Activated B cell treated with CpG ODN at 0.5 μM for 24 hours (primary cell): Measurements from ENCODE around the gene ANKRD11. TPM values are rescaled to one million over a fixed set of nuclear protein-coding genes. Genes with fewer than 3 reads are reported as not detected.

Experiments
- ATAC-seq: fragments of 200-7000 bp; cut with Tn5 transposase; one replicate; pipeline ENCODE4 v1.10.0; 2021; ENCODE audit warnings: low read depth, mild to moderate bottlenecking, moderate library complexity
- CTCF ChIA-PET: fragments of 350-600 bp; sonication (Branson Sonifier 250); formaldehyde crosslinking; loops from one replicate; lab custom pipeline; 2021; ENCODE audit warnings: antibody characterized with exemption; lab: Charles Lee
- POLR2A ChIA-PET: fragments of 350-600 bp; sonication (Branson Sonifier 250); formaldehyde crosslinking; loops from one replicate; lab custom pipeline; 2021; ENCODE audit warnings: antibody characterized with exemption; lab: Charles Lee
- DNase-seq: peaks from one replicate; pipeline ENCODE4 v3.0.0; 2022
- H3K27ac Mint-ChIP-seq: one replicate; pipeline ENCODE4 v1.8.0; 2020; ENCODE audit warnings: mixed read lengths
- H3K27me3 Mint-ChIP-seq: one replicate; pipeline ENCODE4 v1.8.0; 2021; ENCODE audit warnings: mixed read lengths
- H3K36me3 Mint-ChIP-seq: one replicate; pipeline ENCODE4 v1.8.0; 2021; ENCODE audit warnings: low read depth, mixed read lengths
- H3K4me1 Mint-ChIP-seq: one replicate; pipeline ENCODE4 v1.8.0; 2021; ENCODE audit warnings: mixed read lengths
- H3K4me3 Mint-ChIP-seq: one replicate; pipeline ENCODE4 v1.8.0; 2020; ENCODE audit warnings: mild to moderate bottlenecking, mixed read lengths
- H3K9me3 Mint-ChIP-seq: one replicate; pipeline ENCODE4 v1.8.0; 2020; ENCODE audit warnings: mixed read lengths
- intact Hi-C: fragments of 100-400 bp; cut with micrococcal nuclease; formaldehyde crosslinking; loops from one replicate; pipeline ENCODE4 v1.15.1; 2024
- total RNA-seq: library from RNA; stranded (reverse); gene quantifications from 2 replicates; pipeline ENCODE4 v1.2.3, GENCODE V29; 2022
- TF ChIP-seq, protein P1 (sequence below): fragments of 200-600 bp; IDR thresholded peaks from one replicate; pipeline ENCODE4 v1.8.0; 2022; ENCODE audit warnings: antibody characterized with exemption, mild to moderate bottlenecking

ANKRD11 gene
- total RNA-seq, 1 donor from 2014 or later, result 243 TPM

GRCh38 chr16:89355686-89356085 is 134.7 kb downstream of the ANKRD11 start:
- DNase-seq, result no peak
- no peak overlapping the region for H3K4me3 Mint-ChIP-seq

DNA sequence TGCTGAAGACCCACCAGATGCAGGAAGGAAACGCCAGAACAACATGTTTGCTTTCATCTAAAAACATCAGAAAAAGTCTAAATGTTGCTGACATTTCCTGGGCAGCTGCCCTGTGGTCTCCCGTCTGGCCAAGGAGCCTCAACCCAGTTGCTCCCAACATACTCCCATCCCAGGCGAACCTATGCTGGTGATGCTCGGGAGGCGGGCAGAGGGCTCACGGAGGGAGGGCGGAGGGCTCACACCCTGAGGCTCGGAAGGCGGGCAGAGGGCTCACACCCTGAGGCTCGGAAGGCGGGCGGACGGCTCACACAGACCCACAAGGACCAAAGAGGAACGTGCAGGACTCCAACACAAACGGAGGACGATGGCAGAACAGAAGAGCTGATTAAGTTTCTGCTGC is 135.4 kb downstream of the ANKRD11 start:
- H3K4me3 Mint-ChIP-seq, result no peak overlapping the region
- peaks cover 75% of the 10 kb centered on the region for H3K4me1 Mint-ChIP-seq
- DNase-seq, result no peak
- H3K36me3 Mint-ChIP-seq, result peaks cover 49% of the 10 kb centered on the region
- H3K27ac Mint-ChIP-seq, result no peak overlapping the region
- POLR2A ChIA-PET, result no interaction called here
- intact Hi-C loops, result no loop called here
- no peaks in the 10 kb centered on the region for H3K9me3 Mint-ChIP-seq
- ATAC-seq, result no peak
- CTCF ChIA-PET, result no interaction called here
- TF ChIP-seq, protein P1, sequence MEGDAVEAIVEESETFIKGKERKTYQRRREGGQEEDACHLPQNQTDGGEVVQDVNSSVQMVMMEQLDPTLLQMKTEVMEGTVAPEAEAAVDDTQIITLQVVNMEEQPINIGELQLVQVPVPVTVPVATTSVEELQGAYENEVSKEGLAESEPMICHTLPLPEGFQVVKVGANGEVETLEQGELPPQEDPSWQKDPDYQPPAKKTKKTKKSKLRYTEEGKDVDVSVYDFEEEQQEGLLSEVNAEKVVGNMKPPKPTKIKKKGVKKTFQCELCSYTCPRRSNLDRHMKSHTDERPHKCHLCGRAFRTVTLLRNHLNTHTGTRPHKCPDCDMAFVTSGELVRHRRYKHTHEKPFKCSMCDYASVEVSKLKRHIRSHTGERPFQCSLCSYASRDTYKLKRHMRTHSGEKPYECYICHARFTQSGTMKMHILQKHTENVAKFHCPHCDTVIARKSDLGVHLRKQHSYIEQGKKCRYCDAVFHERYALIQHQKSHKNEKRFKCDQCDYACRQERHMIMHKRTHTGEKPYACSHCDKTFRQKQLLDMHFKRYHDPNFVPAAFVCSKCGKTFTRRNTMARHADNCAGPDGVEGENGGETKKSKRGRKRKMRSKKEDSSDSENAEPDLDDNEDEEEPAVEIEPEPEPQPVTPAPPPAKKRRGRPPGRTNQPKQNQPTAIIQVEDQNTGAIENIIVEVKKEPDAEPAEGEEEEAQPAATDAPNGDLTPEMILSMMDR, result no peak
- no peaks in the 10 kb centered on the region for H3K27me3 Mint-ChIP-seq

More at GRCh38 chr16:89355686-89356085, 134.7 kb downstream of the ANKRD11 start:
- CTCF ChIA-PET, result no interaction called here
- Mint-ChIP-seq H3K27me3 (no peaks in the 10 kb centered on the region), H3K4me1 (peaks cover 77% of the 10 kb centered on the region), H3K27ac (no peak overlapping the region), H3K36me3 (peaks cover 47% of the 10 kb centered on the region), H3K9me3 (no peaks in the 10 kb centered on the region)
- TF ChIP-seq, protein P1, result no peak
- intact Hi-C loops, result no loop called here
- POLR2A ChIA-PET, result no interaction called here
- no peak for ATAC-seq

DNA sequence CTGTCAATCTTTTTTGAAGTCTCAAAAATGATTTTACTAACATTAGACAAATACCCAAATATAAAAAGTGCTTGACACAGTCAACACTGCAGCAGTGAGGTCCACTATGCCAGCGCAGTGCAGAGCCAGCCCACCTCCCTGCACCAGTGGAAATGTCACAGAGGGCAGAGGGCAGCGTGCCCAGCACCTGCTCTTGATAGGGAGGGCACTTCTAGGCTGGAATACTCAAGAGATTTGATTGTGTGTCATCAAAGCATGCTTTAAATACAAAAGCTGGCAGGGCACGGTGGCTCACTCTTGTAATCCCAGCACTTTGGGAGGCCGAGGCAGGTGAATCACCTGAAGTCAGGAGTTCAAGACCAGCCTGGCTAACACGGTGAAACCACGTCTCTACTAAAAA is 136.0 kb downstream of the ANKRD11 start:
- no peak overlapping the region for H3K27ac Mint-ChIP-seq
- H3K4me1 Mint-ChIP-seq, result peaks cover 75% of the 10 kb centered on the region
- no peaks in the 10 kb centered on the region for H3K9me3 Mint-ChIP-seq
- no peaks in the 10 kb centered on the region for H3K27me3 Mint-ChIP-seq
- no peak overlapping the region for H3K4me3 Mint-ChIP-seq
- ChIA-PET POLR2A (no interaction called here), CTCF (no interaction called here)
- intact Hi-C loops, result no loop called here
- ATAC-seq (no peak), DNase-seq (no peak)
- H3K36me3 Mint-ChIP-seq, result peaks cover 42% of the 10 kb centered on the region
- TF ChIP-seq, protein P1, result no peak

DNA sequence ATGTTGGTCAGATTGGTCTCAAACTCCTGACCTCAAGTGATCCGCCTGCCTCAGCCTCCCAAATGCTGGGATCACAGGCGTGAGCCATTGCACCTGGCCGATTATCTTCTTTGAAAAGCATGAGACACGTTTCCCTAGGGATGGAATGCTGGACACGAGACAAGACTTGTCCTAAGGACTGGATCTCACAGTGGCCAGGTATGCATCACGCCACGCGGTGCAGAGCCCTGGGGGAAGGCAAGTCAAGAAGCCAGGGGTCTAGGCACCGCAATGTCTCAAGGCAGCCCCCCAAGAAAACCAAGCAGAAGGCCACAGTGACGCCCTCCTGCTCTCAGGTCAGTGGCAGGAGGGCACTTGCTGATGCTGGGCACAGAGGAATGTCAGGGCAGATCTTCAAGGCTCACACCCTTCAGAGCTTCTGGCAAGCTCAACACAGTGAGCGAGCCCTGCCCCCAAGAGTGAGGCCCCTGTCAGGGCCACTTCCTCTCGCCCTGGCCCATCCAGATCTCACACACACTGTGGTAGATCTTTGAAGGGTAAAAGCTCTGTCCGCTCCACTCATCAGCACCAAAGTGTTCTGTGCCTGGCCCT is 138.2 kb downstream of the ANKRD11 start:
- H3K27me3 Mint-ChIP-seq, result no peaks in the 10 kb centered on the region

GRCh38 chr16:89351645-89352044 is 138.7 kb downstream of the ANKRD11 start:
- H3K36me3 Mint-ChIP-seq, result peaks cover 38% of the 10 kb centered on the region
- peaks cover 71% of the 10 kb centered on the region for H3K4me1 Mint-ChIP-seq
- TF ChIP-seq, protein P1, result no peak
- H3K27me3 Mint-ChIP-seq, result no peaks in the 10 kb centered on the region
- ATAC-seq, result no peak
- H3K27ac Mint-ChIP-seq, result no peak overlapping the region
- no peak overlapping the region for H3K4me3 Mint-ChIP-seq
- H3K9me3 Mint-ChIP-seq, result no peaks in the 10 kb centered on the region
- ChIA-PET CTCF (interaction anchor here (0.8 kb wide), 1 partner anchor 198 kb away, joined by 3 read pairs; no protein-coding TSS in a partner anchor), POLR2A (no interaction called here)
- no peak for DNase-seq
- intact Hi-C loops, result no loop called here

More for the DNA sequence above, 138.2 kb downstream of the ANKRD11 start:
- intact Hi-C loops, result no loop called here
- ATAC-seq (no peak), DNase-seq (no peak)
- CTCF ChIA-PET, result no interaction called here
- no peak overlapping the region for H3K4me3 Mint-ChIP-seq
- H3K9me3 Mint-ChIP-seq, result no peaks in the 10 kb centered on the region
- peaks cover 39% of the 10 kb centered on the region for H3K36me3 Mint-ChIP-seq
- peaks cover 70% of the 10 kb centered on the region for H3K4me1 Mint-ChIP-seq
- TF ChIP-seq, protein P1, result no peak
- no peak overlapping the region for H3K27ac Mint-ChIP-seq
- POLR2A ChIA-PET, result no interaction called here
